Transverse colon (tissue), 4 donors: Measurements from ENCODE around the gene WIPF2. TPM values are rescaled to one million over a fixed set of nuclear protein-coding genes. Genes with fewer than 3 reads are reported as not detected.

Experiments
- DNase-seq: peaks from one replicate; pipeline ENCODE4 v3.0.0-alpha.2; 2019
- H3K27ac ChIP-seq, 4 donors: fragments of 200-600 bp; sonication (generic); 2 replicates each; pipeline ENCODE4 v1.5.1; 2016 to 2018; ENCODE audit warnings: inconsistent platforms in 4 of 4
- H3K27me3 ChIP-seq: fragments of 200-600 bp; sonication (generic); 2 replicates; pipeline ENCODE4 v1.5.1; 2017; ENCODE audit warnings: inconsistent platforms
- H3K36me3 ChIP-seq, 4 donors: fragments of 200-600 bp; sonication (generic); 2 replicates each; pipeline ENCODE4 v1.5.1; 2017 to 2019; ENCODE audit warnings: inconsistent platforms in 4 of 4
- H3K4me1 ChIP-seq, 4 donors: fragments of 200-600 bp; sonication (generic); 2 replicates each; pipeline ENCODE4 v1.5.1; 2017 to 2020; ENCODE audit warnings: inconsistent platforms in 4 of 4
- H3K4me3 ChIP-seq, 4 donors: fragments of 200-600 bp; sonication (generic); 1 replicate in 1 of 4; 2 replicates in 3 of 4; pipeline versions ENCODE4 v1.5.1 to v1.6.1; 2017 to 2019; ENCODE audit warnings: inconsistent platforms in 4 of 4
- H3K9me3 ChIP-seq, 2 donors: fragments of 200-600 bp; sonication (generic); 2 replicates each; pipeline ENCODE4 v1.5.1; 2017 to 2019; ENCODE audit warnings: inconsistent platforms in 2 of 2
- CTCF ChIP-seq, 5 experiments: fragments of 200-600 bp in 3 of 5; fragments of 450-650 bp in 2 of 5; sonication (generic) in 3 of 5; IDR thresholded peaks; 1 replicate in 2 of 5; 2 replicates in 3 of 5; pipeline ENCODE4 v1.5.1; 2016 to 2017; ENCODE audit warnings: antibody characterized with exemption in 5 of 5, inconsistent platforms in 3 of 5, mild to moderate bottlenecking in 2 of 5, moderate library complexity in 1 of 5
- EP300 ChIP-seq: sonication (generic); formaldehyde crosslinking; IDR thresholded peaks from one replicate; pipeline ENCODE4 v1.6.1; 2017; ENCODE audit warnings: antibody characterized with exemption, low read depth
- POLR2A ChIP-seq: fragments of 450-650 bp; IDR thresholded peaks from one replicate; pipeline ENCODE4 v1.6.1; 2016; ENCODE audit warnings: antibody characterized with exemption, mild to moderate bottlenecking, moderate library complexity
- POLR2AphosphoS5 ChIP-seq, 3 donors: sonication (generic); formaldehyde crosslinking; IDR thresholded peaks; one replicate each; pipeline ENCODE4 v1.6.1; 2016; ENCODE audit warnings: antibody characterized with exemption in 3 of 3
- WGBS, 2 donors: methylation state at CpG; one replicate each; pipeline ENCODE4 v1.1.5; 2018; ENCODE audit warnings: low coverage in 1 of 2; 5-methylcytosine and 5-hydroxymethylcytosine counted together
- in situ Hi-C, 4 donors: fragments of 200-750 bp; cut with MboI; loops; one replicate each; pipeline versions ENCODE4 v1.15.0 to v1.15.1; 2017; ENCODE audit warnings: low sequenced_read_pairs in 3 of 4, low pct_ligation_motif_present in 1 of 4, low pct_unique_long_range_greater_than_20kb in 1 of 4
- intact Hi-C: fragments of 100-400 bp; cut with DNase I; formaldehyde crosslinking; loops from one replicate; pipeline ENCODE4 v1.15.1; 2023; ENCODE audit warnings: low total_unique reads
- total RNA-seq, 4 donors: library from RNA; depleted of rRNA; stranded (reverse); fragments of >200 nt; gene quantifications; one replicate each; pipeline ENCODE4 v1.1.0, GENCODE V29; 2016

Gene WIPF2
- total RNA-seq, 4 donors from 2014 or later: 20.5 to 29.5 (median 25.3) TPM

- intact Hi-C loops: no loop called here
- no peak overlapping the region for H3K4me3 ChIP-seq
- no peak for DNase-seq
- H3K27me3 ChIP-seq: no peaks in the 10 kb centered on the region
- H3K4me1 ChIP-seq: no peaks in the 10 kb centered on the region
- in situ Hi-C loops: no loop called here
- peaks cover 0 to 47% (median 23%) of the 10 kb centered on the region in 4 donors for H3K36me3 ChIP-seq
- no peak for TF ChIP-seq POLR2A
- TF ChIP-seq CTCF (IDR thresholded peaks at IDR 0.05): no peak
- TF ChIP-seq POLR2AphosphoS5 (IDR thresholded peaks at IDR 0.05): no peak
- TF ChIP-seq EP300: no peak
- H3K9me3 ChIP-seq: no peaks in the 10 kb centered on the region
- 88 to 97% methylated on average over 6 to 7 of the region's 7 CpGs for WGBS, 2 donors
- peak overlapping the region in 1 of 4 donors; percentile 25 for H3K27ac ChIP-seq
Measured at GRCh38 chr17:40260528-40260927, 41.4 kb downstream of the WIPF2 start.

- no peak for DNase-seq
- Histone ChIP-seq H3K27ac (no peak overlapping the region), H3K36me3 (peaks cover 0 to 43% (median 17%) of the 10 kb centered on the region in 4 donors), H3K4me1 (no peaks in the 10 kb centered on the region), H3K9me3 (no peaks in the 10 kb centered on the region), H3K4me3 (no peak overlapping the region), H3K27me3 (no peaks in the 10 kb centered on the region)
- TF ChIP-seq POLR2A (no peak), CTCF (IDR thresholded peaks at IDR 0.05) (no peak), POLR2AphosphoS5 (IDR thresholded peaks at IDR 0.05) (no peak), EP300 (no peak)
- intact Hi-C loops (no loop called here), in situ Hi-C loops (no loop called here)
- WGBS, 2 donors: 94% methylated on average over 3 to 15 of the region's 21 CpGs
Measured at GRCh38 chr17:40264458-40265185, 45.5 kb downstream of the WIPF2 start.

- intact Hi-C loops: no loop called here
- no peaks in the 10 kb centered on the region for H3K4me1 ChIP-seq
- H3K36me3 ChIP-seq: peaks cover 0 to 43% (median 16%) of the 10 kb centered on the region in 4 donors
- DNase-seq: no peak
- no peak for TF ChIP-seq POLR2AphosphoS5 (IDR thresholded peaks at IDR 0.05)
- no peaks in the 10 kb centered on the region for H3K27me3 ChIP-seq
- no peak overlapping the region for H3K4me3 ChIP-seq
- no peak overlapping the region for H3K27ac ChIP-seq
- no peaks in the 10 kb centered on the region for H3K9me3 ChIP-seq
- in situ Hi-C loops: no loop called here
- WGBS, 2 donors: 93 to 97% methylated on average over 5 of the region's 5 CpGs
Measured at GRCh38 chr17:40265337-40265736, 46.2 kb downstream of the WIPF2 start.

GRCh38 chr17:40266882-40267281 is 47.8 kb downstream of the WIPF2 start:
- no peak for DNase-seq
- TF ChIP-seq EP300: no peak
- TF ChIP-seq POLR2AphosphoS5 (IDR thresholded peaks at IDR 0.05): peak in 1 of 3 donors; percentile 8
- H3K27me3 ChIP-seq: no peaks in the 10 kb centered on the region
- intact Hi-C loops (no loop called here), in situ Hi-C loops (no loop called here)
- no peak overlapping the region for H3K4me3 ChIP-seq
- H3K36me3 ChIP-seq: peaks cover 0 to 33% (median 14%) of the 10 kb centered on the region in 4 donors
- H3K9me3 ChIP-seq: no peaks in the 10 kb centered on the region
- H3K27ac ChIP-seq: no peak overlapping the region
- no peaks in the 10 kb centered on the region for H3K4me1 ChIP-seq
- WGBS, 2 donors: 90 to 91% methylated on average over 6 of the region's 6 CpGs

GRCh38 chr17:40268141-40268712 is 49.1 kb downstream of the WIPF2 start:
- Histone ChIP-seq H3K27me3 (no peaks in the 10 kb centered on the region), H3K9me3 (no peaks in the 10 kb centered on the region), H3K4me1 (no peaks in the 10 kb centered on the region), H3K4me3 (no peak overlapping the region), H3K27ac (no peak overlapping the region), H3K36me3 (peaks cover 0 to 38% (median 11%) of the 10 kb centered on the region in 4 donors)
- in situ Hi-C loops (no loop called here), intact Hi-C loops (no loop called here)
- DNase-seq: no peak
- WGBS, 2 donors: 77 to 80% methylated on average over 1 to 2 of the region's 2 CpGs
- TF ChIP-seq EP300: no peak
- TF ChIP-seq CTCF (IDR thresholded peaks at IDR 0.05): no peak
- no peak for TF ChIP-seq POLR2A
- no peak for TF ChIP-seq POLR2AphosphoS5 (IDR thresholded peaks at IDR 0.05)
